Activated CD4-positive, alpha-beta T cell treated with anti-CD3 and anti-CD28 coated beads, Interleukin-2, amount 50 U/mL, for 48 hours (primary cell): ENCODE data around the gene RHO.
"Not testable (repeated sequence)": the region's sequence is repeated elsewhere in the genome, so short reads cannot be mapped to it uniquely, and the experiment has no call there.

ENCODE experiments used
- DNase-seq, 2 experiments: peaks; one replicate each; pipeline ENCODE4 v3.0.0-alpha.2; 2020

Gene RHO

GRCh38 chr3:129522953-129523352 is 5.5 kb upstream of the RHO start:
- no peak for DNase-seq

- DNase-seq = no peak
Observed at GRCh38 chr3:129524081-129524480, 4.4 kb upstream of the RHO start.

GRCh38 chr3:129525341-129525968 is 3.0 kb upstream of the RHO start:
- DNase-seq = peak; percentile 14 to 32

GRCh38 chr3:129526121-129526900 is 2.1 kb upstream of the RHO start:
- no peak for DNase-seq

GRCh38 chr3:129527262-129527661 is 1.2 kb upstream of the RHO start:
- DNase-seq = no peak

GRCh38 chr3:129529436-129530210 is 1.2 kb downstream of the RHO start:
- no peak for DNase-seq

GRCh38 chr3:129530251-129530791 is 1.9 kb downstream of the RHO start:
- no peak for DNase-seq

- DNase-seq = no peak
Observed at GRCh38 chr3:129530821-129531220, 2.4 kb downstream of the RHO start.

GRCh38 chr3:129531699-129532098 is 3.3 kb downstream of the RHO start:
- no peak for DNase-seq

- DNase-seq = no peak
Observed at GRCh38 chr3:129532261-129532660, 3.8 kb downstream of the RHO start.

- DNase-seq = no peak
Observed at GRCh38 chr3:129533406-129533805, 5.0 kb downstream of the RHO start.

GRCh38 chr3:129534428-129535027 is 6.1 kb downstream of the RHO start:
- DNase-seq = no peak

GRCh38 chr3:129535075-129535474 is 6.6 kb downstream of the RHO start:
- DNase-seq = no peak

- DNase-seq = no peak
Observed at GRCh38 chr3:129536374-129536667, 7.9 kb downstream of the RHO start.

GRCh38 chr3:129536804-129537203 is 8.4 kb downstream of the RHO start:
- no peak for DNase-seq

- no peak for DNase-seq
Observed at GRCh38 chr3:129539206-129539605, 10.8 kb downstream of the RHO start.

GRCh38 chr3:129540776-129541516 is 12.5 kb downstream of the RHO start:
- no peak for DNase-seq

- DNase-seq = no peak
Observed at GRCh38 chr3:129542747-129543146, 14.3 kb downstream of the RHO start.

- DNase-seq = no peak
Observed at GRCh38 chr3:129543156-129543790, 14.8 kb downstream of the RHO start, which contains the start of gene H1-8. Gene H1-8 (plus strand): TSS chr3:129543175. CDS start chr3:129543219, 44 bp downstream.

GRCh38 chr3:129543999-129544398 is 15.6 kb downstream of the RHO start:
- no peak for DNase-seq

GRCh38 chr3:129545951-129546350 is 17.5 kb downstream of the RHO start:
- DNase-seq = not testable (repeated sequence)

GRCh38 chr3:129547241-129547640 is 18.8 kb downstream of the RHO start:
- DNase-seq = no peak
